OCI-LY1 (cell line): ENCODE results near the gene GCKR.

Experiments
- CTCF ChIP-seq: fragments of 200-600 bp; sonication (generic), shearing (Covaris generic); IDR thresholded peaks from 2 replicates; pipeline ENCODE4 v1.5.1; 2017; ENCODE audit warnings: mild to moderate bottlenecking, antibody characterized with exemption, low read length, moderate library complexity, mixed read lengths
- EZH2 ChIP-seq: fragments of 200-600 bp; sonication (generic), shearing (Covaris generic); IDR thresholded peaks from 2 replicates; pipeline ENCODE4 v1.8.0; 2017; ENCODE audit warnings: borderline replicate concordance, mixed run types, mild to moderate bottlenecking, antibody characterized with exemption, low read length, moderate library complexity, mixed read lengths

DNA sequence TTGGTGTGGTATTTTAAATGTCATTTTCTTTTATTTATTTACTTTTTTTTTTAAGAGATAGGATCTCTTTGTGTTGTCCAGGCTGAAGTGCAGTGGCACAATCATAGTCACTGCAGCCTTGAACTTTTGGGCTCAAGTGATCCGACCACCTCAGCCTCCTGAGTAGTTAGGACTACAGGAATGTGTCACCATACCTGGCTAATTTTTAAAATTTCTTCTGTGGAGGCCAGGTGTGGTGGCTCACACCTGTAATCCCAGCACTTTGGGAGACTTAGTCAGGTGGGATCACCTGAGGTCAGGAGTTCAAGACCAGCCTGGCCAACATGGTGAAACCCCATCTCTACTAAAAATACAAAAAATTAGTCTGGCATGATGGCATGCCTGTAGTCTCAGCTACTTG, 52.7 kb downstream of the GCKR start:
- TF ChIP-seq CTCF (no peak), EZH2 (no peak)
